ENCODE measurements around the gene TBXAS1. TPM values are rescaled to one million over a fixed set of nuclear protein-coding genes. Genes with fewer than 3 reads are reported as not detected.

The TBXAS1 gene
- total RNA-seq, 2 donors from 2014 or later: 30.1 to 66.6 TPM

- no peak for TF ChIP-seq CTCF (IDR thresholded peaks at IDR 0.05)
- H3K9me3 ChIP-seq: no peaks in the 10 kb centered on the region
- DNase-seq (ENCODE audit: low spot score) (no peak), ATAC-seq (ENCODE audit: insufficient number of reproducible peaks, low FRiP score, low read depth) (no peak)
- no peaks in the 10 kb centered on the region for H3K27me3 ChIP-seq (replicated peaks; ENCODE audit: insufficient read depth)
- H3K4me1 ChIP-seq (ENCODE audit: control insufficient read depth in 1 of 2, low read depth in 2 of 2): no peaks in the 10 kb centered on the region
- H3K27ac ChIP-seq: no peak overlapping the region
- no peaks in the 10 kb centered on the region for H3K36me3 ChIP-seq
- no peak overlapping the region for H3K4me3 ChIP-seq
These were observed 179.9 kb downstream of the TBXAS1 start for GRCh38 chr7:140008755-140009610.

GRCh38 chr7:140009735-140010134, 180.7 kb downstream of the TBXAS1 start:
- Histone ChIP-seq H3K4me3 (no peak overlapping the region), H3K27ac (no peak overlapping the region), H3K4me1 (ENCODE audit: control insufficient read depth in 1 of 2, low read depth in 2 of 2) (no peaks in the 10 kb centered on the region), H3K27me3 (replicated peaks; ENCODE audit: insufficient read depth) (no peaks in the 10 kb centered on the region), H3K36me3 (no peaks in the 10 kb centered on the region), H3K9me3 (no peaks in the 10 kb centered on the region)
- no peak for TF ChIP-seq CTCF (IDR thresholded peaks at IDR 0.05)
- ATAC-seq (ENCODE audit: insufficient number of reproducible peaks, low FRiP score, low read depth) (no peak), DNase-seq (ENCODE audit: low spot score) (no peak)

GRCh38 chr7:140010194-140010895, 181.3 kb downstream of the TBXAS1 start:
- no peaks in the 10 kb centered on the region for H3K27me3 ChIP-seq (replicated peaks; ENCODE audit: insufficient read depth)
- no peak overlapping the region for H3K27ac ChIP-seq
- DNase-seq (ENCODE audit: low spot score) (no peak), ATAC-seq (ENCODE audit: insufficient number of reproducible peaks, low FRiP score, low read depth) (no peak)
- no peaks in the 10 kb centered on the region for H3K4me1 ChIP-seq (ENCODE audit: control insufficient read depth in 1 of 2, low read depth in 2 of 2)
- no peak for TF ChIP-seq CTCF (IDR thresholded peaks at IDR 0.05)
- H3K4me3 ChIP-seq: no peak overlapping the region
- H3K9me3 ChIP-seq: no peaks in the 10 kb centered on the region
- H3K36me3 ChIP-seq: no peaks in the 10 kb centered on the region

- ATAC-seq (ENCODE audit: insufficient number of reproducible peaks, low FRiP score, low read depth): no peak
- Histone ChIP-seq H3K9me3 (no peaks in the 10 kb centered on the region), H3K4me1 (ENCODE audit: control insufficient read depth in 1 of 2, low read depth in 2 of 2) (no peaks in the 10 kb centered on the region), H3K36me3 (no peaks in the 10 kb centered on the region), H3K27me3 (replicated peaks; ENCODE audit: insufficient read depth) (no peaks in the 10 kb centered on the region), H3K4me3 (no peak overlapping the region), H3K27ac (no peak overlapping the region)
- no peak for DNase-seq (ENCODE audit: low spot score)
- no peak for TF ChIP-seq CTCF (IDR thresholded peaks at IDR 0.05)
These were observed 184.6 kb downstream of the TBXAS1 start for GRCh38 chr7:140013676-140014075.

GRCh38 chr7:140014123-140014522, 185.1 kb downstream of the TBXAS1 start:
- H3K27me3 ChIP-seq (replicated peaks; ENCODE audit: insufficient read depth): no peaks in the 10 kb centered on the region
- no peak for TF ChIP-seq CTCF (IDR thresholded peaks at IDR 0.05)
- H3K4me1 ChIP-seq (ENCODE audit: control insufficient read depth in 1 of 2, low read depth in 2 of 2): no peaks in the 10 kb centered on the region
- no peak overlapping the region for H3K27ac ChIP-seq
- no peak overlapping the region for H3K4me3 ChIP-seq
- no peaks in the 10 kb centered on the region for H3K36me3 ChIP-seq
- ATAC-seq (ENCODE audit: insufficient number of reproducible peaks, low FRiP score, low read depth) (no peak), DNase-seq (ENCODE audit: low spot score) (no peak)
- no peaks in the 10 kb centered on the region for H3K9me3 ChIP-seq

Measured in thoracic aorta (tissue), 2 donors.